ENCODE data around the gene MT1G.
A peak's percentile ranks its signal among the peaks of the same experiment; 100 is the strongest.

The MT1G gene

GRCh38 chr16:56662357-56663354 is 5.2 kb downstream of the MT1G start:
- no peak for DNase-seq

- no peak for DNase-seq
Observed at GRCh38 chr16:56658327-56658875, 9.5 kb downstream of the MT1G start.

GRCh38 chr16:56657555-56658326 is 10.1 kb downstream of the MT1G start, which contains the start of gene MT1F:
MT1F (plus strand) TSS chr16:56657959; CDS start chr16:56658059, 100 bp downstream.
- DNase-seq = peak; percentile 36

- no peak for DNase-seq
Observed at GRCh38 chr16:56653218-56653617, 14.6 kb downstream of the MT1G start.

- no peak for DNase-seq
Observed at GRCh38 chr16:56652600-56652999, 15.3 kb downstream of the MT1G start.

GRCh38 chr16:56651586-56651985 is 16.3 kb downstream of the MT1G start, which contains the start of gene MT1B:
MT1B (plus strand) TSS chr16:56651886; CDS start chr16:56651954, 68 bp downstream.
- DNase-seq = no peak

GRCh38 chr16:56649820-56650219 is 18.0 kb downstream of the MT1G start:
- DNase-seq = no peak

GRCh38 chr16:56649271-56649670 is 18.6 kb downstream of the MT1G start:
- no peak for DNase-seq

- DNase-seq = no peak
Observed at GRCh38 chr16:56647641-56648431, 20.0 kb downstream of the MT1G start.

- no peak for DNase-seq
Observed at GRCh38 chr16:56645838-56646237, 22.0 kb downstream of the MT1G start.

GRCh38 chr16:56645311-56645710 is 22.6 kb downstream of the MT1G start:
- DNase-seq = no peak

- DNase-seq = no peak
Observed at GRCh38 chr16:56643833-56644232, 24.0 kb downstream of the MT1G start.

GRCh38 chr16:56643080-56643778 is 24.6 kb downstream of the MT1G start:
- DNase-seq = peak; percentile 27

GRCh38 chr16:56641166-56641565 is 26.7 kb downstream of the MT1G start:
- no peak for DNase-seq

- DNase-seq = no peak
Observed at GRCh38 chr16:56640076-56640475, 27.8 kb downstream of the MT1G start.

GRCh38 chr16:56639045-56639444 is 28.8 kb downstream of the MT1G start:
- DNase-seq = no peak

GRCh38 chr16:56637814-56638750 is 29.8 kb downstream of the MT1G start, which contains the start of gene MT1A:
MT1A (plus strand) TSS chr16:56638666; CDS start chr16:56638739, 73 bp downstream.
- peak; percentile 44 for DNase-seq

GRCh38 chr16:56636616-56637413 is 31.1 kb downstream of the MT1G start:
- DNase-seq = no peak

- no peak for DNase-seq
Observed at GRCh38 chr16:56635441-56635967, 32.4 kb downstream of the MT1G start.
